Fibroblast of skin of left quadriceps (primary cell): Measurements from ENCODE around the gene DDAH2.
A peak's percentile ranks its signal among the peaks of the same experiment; 100 is the strongest.

Experiments
- DNase-seq, 2 experiments: peaks; one replicate each; pipeline ENCODE4 v3.0.0-alpha.2; 2013; ENCODE audit warnings: low read depth in 2 of 2

DDAH2 gene

DNA sequence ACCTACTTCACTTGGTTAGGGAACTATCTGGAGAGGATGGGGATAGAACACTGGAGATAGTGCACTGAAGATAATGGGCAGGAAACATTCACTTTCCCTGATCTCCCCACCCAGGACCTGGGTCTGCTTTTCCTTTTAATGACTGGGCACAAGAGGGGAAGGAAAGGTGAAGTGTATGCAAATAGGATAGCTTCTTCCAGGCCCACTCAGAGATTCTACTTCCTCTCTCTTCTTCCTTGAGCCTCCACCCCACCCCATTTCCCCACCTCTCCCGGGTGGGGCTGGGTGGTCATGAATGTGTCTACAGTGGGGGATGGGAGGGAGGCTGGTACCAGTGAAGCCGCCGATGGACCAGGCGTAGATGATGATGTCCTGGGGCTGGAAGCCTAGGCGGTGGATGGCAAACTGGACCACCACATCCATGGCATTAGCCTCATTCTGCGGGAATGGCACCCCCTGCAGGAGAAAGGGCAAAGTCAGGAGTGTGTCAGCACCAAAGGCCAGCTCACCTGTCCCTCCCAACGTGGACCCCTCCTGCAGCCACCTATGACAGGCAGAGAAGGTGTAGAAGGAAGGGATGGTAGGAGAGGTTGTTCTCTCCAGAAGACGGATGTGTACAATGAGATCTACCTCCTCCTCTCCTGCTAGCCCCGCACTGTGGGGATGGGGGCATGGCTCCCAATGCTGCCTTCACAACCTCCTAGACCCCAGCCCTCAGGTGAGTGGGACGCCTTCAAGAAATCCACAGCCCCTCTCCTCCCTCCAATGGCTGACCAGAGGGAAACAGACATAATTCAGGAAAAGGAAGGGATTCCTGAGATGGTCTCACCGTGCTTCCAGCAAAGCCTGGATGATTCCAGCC lies 39.6 kb downstream of the DDAH2 start:
- DNase-seq, result no peak

DNA sequence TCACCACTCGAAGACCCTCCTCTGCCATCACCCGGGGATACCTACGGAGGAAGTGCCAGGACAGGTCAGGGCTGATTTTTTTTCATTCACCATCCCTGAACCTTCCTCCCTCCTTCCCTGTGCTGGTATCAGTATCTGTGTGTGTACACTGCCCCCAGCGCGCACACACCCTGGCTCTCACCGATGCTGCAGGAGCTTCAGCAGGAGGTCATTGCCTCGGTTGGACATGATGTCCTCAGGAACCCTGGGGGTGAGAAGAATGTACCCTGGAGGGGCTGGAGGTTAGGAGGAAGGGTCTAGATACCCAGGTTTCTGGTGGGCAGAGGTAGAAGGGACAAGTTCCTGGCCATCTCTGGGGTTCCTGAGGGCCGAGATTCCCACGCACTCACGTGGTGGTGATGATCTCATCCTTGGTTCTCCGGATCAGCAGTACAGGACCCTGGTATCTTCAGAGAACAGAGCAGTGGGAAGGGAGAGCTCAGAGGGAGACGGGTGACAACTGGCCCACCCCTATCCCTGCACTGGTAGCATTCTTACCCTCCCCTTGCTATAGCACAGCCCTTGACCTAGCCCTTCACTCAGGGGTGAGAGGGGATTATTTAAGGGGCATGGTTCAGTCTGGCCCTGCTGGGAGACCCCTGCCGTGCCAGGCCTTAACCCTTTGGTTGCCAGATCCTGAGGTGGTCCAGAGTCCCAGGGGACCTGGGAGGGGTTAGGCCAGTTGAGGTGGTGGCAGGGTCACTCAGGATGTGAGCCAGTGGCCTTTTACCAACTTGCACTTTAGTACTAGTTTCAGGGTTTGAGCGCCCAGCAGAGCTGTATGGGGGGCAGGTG lies 41.0 kb downstream of the DDAH2 start:
- no peak for DNase-seq

DNA sequence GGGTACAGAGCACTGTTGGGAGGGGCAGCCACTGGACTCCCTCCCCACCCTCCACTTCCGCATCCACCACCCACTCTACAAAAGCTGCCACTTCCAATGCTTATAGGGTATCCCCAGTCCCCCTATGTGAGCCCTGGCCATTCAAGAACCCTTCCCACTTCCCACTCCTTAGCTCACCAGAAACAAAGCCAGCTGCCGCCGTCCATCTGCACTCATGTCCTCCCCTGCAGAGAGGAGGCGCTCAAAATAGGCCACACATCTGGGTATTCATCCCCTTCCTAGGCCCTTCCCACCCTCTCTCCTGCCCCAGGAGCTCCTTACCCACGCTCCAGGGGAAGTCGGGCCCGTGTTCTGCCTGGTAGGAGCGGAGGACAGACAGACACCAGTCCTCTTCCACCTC lies 41.8 kb downstream of the DDAH2 start:
- no peak for DNase-seq

DNA sequence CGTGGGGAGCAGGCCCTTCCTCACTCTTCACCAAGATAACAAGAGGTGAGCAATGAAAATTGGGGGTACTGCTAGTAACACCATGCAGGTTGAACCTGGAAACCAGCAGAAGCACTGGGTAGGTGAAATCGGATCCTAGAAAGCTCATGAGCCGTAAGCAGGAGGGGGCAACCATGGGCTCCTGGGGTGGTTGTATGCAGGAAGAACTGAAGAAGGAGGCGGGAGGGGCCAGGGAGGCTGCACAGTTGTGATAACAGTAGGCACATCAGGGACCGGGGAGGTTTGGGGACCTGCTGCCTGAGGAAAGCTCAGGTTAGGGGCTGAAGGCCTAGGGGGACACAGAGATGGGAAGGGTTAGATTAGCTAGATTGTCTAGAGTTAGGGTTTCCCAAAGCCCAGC lies 42.6 kb downstream of the DDAH2 start:
- no peak for DNase-seq

DNA sequence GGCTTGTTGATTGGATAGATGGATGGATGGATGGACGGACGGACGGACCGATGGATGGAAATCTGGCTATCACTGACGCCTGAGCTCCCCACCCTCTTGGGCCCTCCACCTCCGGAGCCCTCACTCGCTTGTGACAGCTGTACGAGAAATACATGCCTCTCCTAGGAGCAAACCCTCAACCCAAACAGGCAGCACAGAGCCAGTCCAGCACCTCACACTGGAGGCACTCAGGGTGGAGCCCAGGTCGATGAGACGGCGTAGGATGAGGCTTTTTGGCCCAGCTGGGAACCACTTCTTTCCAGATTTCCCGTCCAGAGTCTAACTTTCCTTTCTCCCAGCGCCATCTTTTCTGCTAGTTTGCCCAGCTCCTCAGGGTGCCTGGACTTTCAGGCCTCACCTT lies 45.5 kb downstream of the DDAH2 start:
- DNase-seq, result no peak

DNA sequence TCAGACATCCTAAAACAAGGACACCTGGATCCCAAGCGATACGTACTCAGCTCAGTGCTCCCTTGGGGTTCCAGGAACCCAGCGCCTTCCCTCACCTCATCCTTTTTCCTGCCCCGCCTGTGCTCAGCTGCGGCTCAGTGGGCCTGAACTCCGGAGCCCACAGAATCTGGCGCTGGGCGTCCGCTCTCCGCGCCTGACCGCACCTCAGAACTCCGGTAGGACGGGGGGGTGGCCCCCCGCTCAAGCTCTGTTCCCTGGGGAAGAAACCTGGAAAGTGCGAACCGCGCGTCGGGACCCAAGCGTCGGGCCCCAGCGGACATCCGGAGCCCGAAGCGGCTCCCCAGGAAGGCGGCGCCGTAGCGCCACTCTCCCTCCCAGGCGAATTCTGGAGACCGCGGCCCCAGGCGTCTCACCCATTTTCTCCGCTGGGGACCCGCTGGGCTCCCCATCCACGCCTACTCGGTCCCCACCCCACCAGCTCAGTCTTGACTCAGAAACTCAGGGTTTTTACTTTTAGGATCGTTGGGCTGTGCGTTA lies 47.9 kb downstream of the DDAH2 start:
- no peak for DNase-seq

DNA sequence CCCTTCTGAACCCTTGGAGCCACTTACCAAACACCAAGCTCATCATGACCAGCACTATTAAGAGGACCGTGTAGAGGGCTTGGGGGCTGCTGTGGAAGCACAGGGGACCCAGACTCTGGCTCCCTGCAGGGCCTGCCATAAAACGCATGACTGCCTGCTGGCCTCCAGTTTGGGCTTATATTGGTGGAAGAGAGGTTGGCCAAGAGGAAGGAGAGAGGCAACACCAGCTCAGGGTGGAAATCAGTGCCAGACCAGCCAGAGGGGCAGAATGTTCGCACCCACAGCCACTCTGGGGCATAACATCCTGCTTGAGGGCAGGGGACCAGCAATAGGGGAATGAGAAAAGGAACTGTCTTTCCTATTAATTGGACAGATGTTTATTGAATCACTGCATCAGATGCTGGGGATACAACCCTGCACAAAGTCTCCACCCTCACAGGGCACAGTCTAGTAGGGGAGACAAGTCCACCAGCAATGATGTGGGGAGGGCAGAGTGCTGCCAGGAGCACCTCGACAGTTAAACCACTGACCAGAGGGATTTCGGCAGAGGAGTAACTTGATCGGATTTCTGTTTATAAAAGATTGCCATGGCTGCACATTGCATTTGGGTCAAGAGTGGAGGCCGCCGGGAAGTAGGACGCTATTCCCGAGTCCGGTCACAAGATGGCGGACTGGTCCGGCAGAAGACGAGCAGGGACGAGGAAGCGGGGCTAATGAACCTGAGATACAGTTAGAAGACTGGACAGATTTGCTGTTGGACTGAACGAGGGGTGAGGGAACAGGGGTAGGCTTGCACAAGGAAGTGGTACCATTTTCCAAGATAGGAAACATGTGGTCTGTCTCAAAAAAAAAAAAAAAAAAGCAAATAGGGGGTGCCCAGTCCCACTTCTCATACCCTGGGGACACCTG lies 48.6 kb downstream of the DDAH2 start, which contains the start of gene LY6G5C:
LY6G5C (minus strand) TSS at position 842 of the 909 bp plus-strand sequence; CDS start at position 148, 694 bp downstream.
- DNase-seq, result peak; percentile 61 to 62

DNA sequence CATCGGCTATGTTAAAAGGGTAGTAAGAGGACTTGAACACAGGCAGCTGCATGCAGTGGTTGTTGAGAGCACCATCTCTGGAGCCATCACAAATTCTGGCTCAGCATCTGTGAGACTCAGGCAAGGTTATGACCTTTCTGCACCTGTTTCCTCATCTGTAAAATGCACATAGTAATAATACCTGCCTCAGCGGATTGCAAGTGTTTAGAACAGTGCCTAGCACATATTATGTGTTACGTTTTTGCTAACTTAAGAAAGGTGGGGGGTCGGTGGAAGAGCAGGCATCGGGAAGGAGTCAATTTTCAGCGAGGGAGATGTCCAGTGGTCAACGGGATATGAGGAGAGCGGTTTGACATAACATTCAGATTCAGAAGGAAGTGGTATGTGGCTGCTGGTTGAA lies 51.1 kb downstream of the DDAH2 start:
- DNase-seq, result no peak
